Panc1 (cell line): ENCODE measurements around the gene TLR3. TPM values are rescaled to one million over a fixed set of nuclear protein-coding genes. Genes with fewer than 3 reads are reported as not detected.

Experiments
- ATAC-seq: fragments of 200-7000 bp; cut with Tn5 transposase; 2 replicates; pipeline ENCODE4 v1.9.1; 2020; ENCODE audit warnings: mild to moderate bottlenecking, moderate library complexity
- BruUV-seq: library from RNA; stranded (reverse); fragments of 400-500 nt; replicated peaks from 2 replicates; lab custom pipeline; 2021; lab: Mats Ljungman, UMichigan
- CTCF ChIA-PET: fragments of 300-600 bp; sonication (Branson Sonifier 250); formaldehyde crosslinking; loops from one replicate; lab custom pipeline; 2022; ENCODE audit warnings: antibody characterized with exemption; lab: Charles Lee
- POLR2A ChIA-PET: fragments of 300-600 bp; sonication (Branson Sonifier 250); formaldehyde crosslinking; loops from one replicate; lab custom pipeline; 2022; ENCODE audit warnings: antibody characterized with exemption; lab: Charles Lee
- DNase-seq: peaks from one replicate; pipeline ENCODE4 v3.0.0-alpha.2; 2010; ENCODE audit warnings: low read depth, low spot score
- H3K27ac ChIP-seq: 2 replicates; pipeline ENCODE4 v1.5.1; 2011; ENCODE audit warnings: mild to moderate bottlenecking, low read length, inconsistent platforms
- H3K27me3 ChIP-seq: fragments of 200-500 bp; sonication (Bioruptor generic); 2 replicates; pipeline ENCODE4 v1.6.0; 2014; ENCODE audit warnings: low read length, inconsistent platforms; ENCODE audit not compliant: control insufficient read depth, insufficient read depth
- H3K36me3 ChIP-seq: fragments of 200-500 bp; sonication (Bioruptor generic); 2 replicates; pipeline ENCODE4 v1.5.1; 2014; ENCODE audit warnings: inconsistent platforms, mild to moderate bottlenecking, low read length, moderate library complexity; ENCODE audit not compliant: control insufficient read depth, insufficient read depth
- H3K4me1 ChIP-seq: 2 replicates; pipeline ENCODE4 v1.5.1; 2011; ENCODE audit warnings: inconsistent platforms, mild to moderate bottlenecking, low read length, moderate library complexity; ENCODE audit not compliant: control insufficient read depth, insufficient read depth
- H3K4me3 ChIP-seq, 2 experiments: 2 replicates each; pipeline ENCODE4 v1.5.1; 2011 to 2012; ENCODE audit warnings: low read depth in 2 of 2, low read length in 2 of 2, mild to moderate bottlenecking in 2 of 2, inconsistent platforms in 1 of 2, moderate library complexity in 1 of 2
- H3K9me3 ChIP-seq: fragments of 200-500 bp; sonication (Bioruptor generic); 2 replicates; pipeline ENCODE4 v1.5.1; 2014; ENCODE audit warnings: low read depth, mild to moderate bottlenecking, inconsistent platforms, low read length, moderate library complexity; ENCODE audit not compliant: control insufficient read depth, insufficient read depth
- CTCF ChIP-seq: fragments of 450-650 bp; IDR thresholded peaks from 2 replicates; pipeline ENCODE4 v1.5.1; 2017; ENCODE audit warnings: mild to moderate bottlenecking
- POLR2AphosphoS5 ChIP-seq: IDR thresholded peaks from 2 replicates; pipeline ENCODE4 v1.6.1; 2012; ENCODE audit warnings: mild to moderate bottlenecking, low read depth, low read length, moderate library complexity
- REST ChIP-seq, 2 experiments: IDR thresholded peaks; 2 replicates each; pipeline ENCODE4 v1.6.1; 2011 to 2012; ENCODE audit warnings: low read depth in 2 of 2, control low read depth in 1 of 2, low read length in 1 of 2, mild to moderate bottlenecking in 1 of 2, moderate library complexity in 1 of 2; ENCODE audit not compliant: insufficient read depth in 1 of 2
- SIN3A ChIP-seq: IDR thresholded peaks from 2 replicates; pipeline ENCODE4 v1.6.1; 2012; ENCODE audit warnings: low read depth, mild to moderate bottlenecking, low read length, moderate library complexity, borderline replicate concordance; ENCODE audit not compliant: insufficient read depth
- TCF7L2 ChIP-seq: IDR thresholded peaks from 2 replicates; pipeline ENCODE4 v1.6.1; 2011; ENCODE audit warnings: mild to moderate bottlenecking, low read depth, low read length, inconsistent platforms
- in situ Hi-C: cut with HindIII; loops from 2 replicates; pipeline ENCODE4 v1.10.0; 2016; ENCODE audit warnings: low sequenced_read_pairs, low pct_unique_long_range_greater_than_20kb
- intact Hi-C: fragments of 100-400 bp; cut with micrococcal nuclease; formaldehyde crosslinking; loops from one replicate; pipeline ENCODE4 v1.10.0; 2022; ENCODE audit not compliant: unreplicated experiment
- total RNA-seq: library from RNA; stranded (reverse); gene quantifications from one replicate; pipeline ENCODE4 v1.2.1, GENCODE V29; 2021; ENCODE audit not compliant: unreplicated experiment

The TLR3 gene
- total RNA-seq, 1 experiment from 2014 or later: 0.41 TPM

GRCh38 chr4:186058980-186059316, 10.0 kb upstream of the TLR3 start:
- Histone ChIP-seq H3K36me3 (no peaks in the 10 kb centered on the region), H3K4me1 (no peaks in the 10 kb centered on the region), H3K27ac (no peak overlapping the region), H3K27me3 (no peaks in the 10 kb centered on the region), H3K4me3 (no peak overlapping the region), H3K9me3 (no peaks in the 10 kb centered on the region)
- intact Hi-C loops (no loop called here), in situ Hi-C loops (no loop called here)
- no peak for TF ChIP-seq POLR2AphosphoS5
- no peak for TF ChIP-seq CTCF
- no peak for TF ChIP-seq SIN3A
- no peak for TF ChIP-seq TCF7L2
- TF ChIP-seq REST (IDR thresholded peaks at IDR 0.05; ENCODE audit: insufficient read depth in 1 of 2, low read depth in 2 of 2, low read length in 1 of 2): no peak
- DNase-seq: no peak
- no peak for ATAC-seq
- BruUV-seq: no TSS peak
- POLR2A ChIA-PET: no interaction called here
- CTCF ChIA-PET: no interaction called here

- ChIA-PET POLR2A (no interaction called here), CTCF (no interaction called here)
- Histone ChIP-seq H3K27ac (no peak overlapping the region), H3K36me3 (no peaks in the 10 kb centered on the region), H3K4me1 (no peaks in the 10 kb centered on the region), H3K9me3 (no peaks in the 10 kb centered on the region), H3K27me3 (no peaks in the 10 kb centered on the region), H3K4me3 (no peak overlapping the region)
- in situ Hi-C loops (no loop called here), intact Hi-C loops (no loop called here)
- DNase-seq (no peak), ATAC-seq (no peak)
- no peak for TF ChIP-seq REST (IDR thresholded peaks at IDR 0.05; ENCODE audit: insufficient read depth in 1 of 2, low read depth in 2 of 2, low read length in 1 of 2)
- TF ChIP-seq SIN3A: no peak
- no peak for TF ChIP-seq TCF7L2
- TF ChIP-seq CTCF: no peak
- no peak for TF ChIP-seq POLR2AphosphoS5
- BruUV-seq: no TSS peak
Observed at GRCh38 chr4:186061921-186062320, 7.0 kb upstream of the TLR3 start.
